Right lung (tissue), 5 donors: ENCODE data around the gene RAPGEF2. TPM values are rescaled to one million over a fixed set of nuclear protein-coding genes. Genes with fewer than 3 reads are reported as not detected.
"Not testable (repeated sequence)": the region's sequence is repeated elsewhere in the genome, so short reads cannot be mapped to it uniquely, and the experiment has no call there.

Experiments used
- DNase-seq, 2 donors: peaks; one replicate each; pipeline ENCODE4 v3.0.0-alpha.2; 2013
- polyA plus RNA-seq, 5 donors: library from polyadenylated mRNA; unstranded; fragments of 120-200 nt; gene quantifications; one replicate each; pipeline versions ENCODE4 v1.2.1 to v1.2.3, GENCODE V29; 2013; ENCODE audit warnings: inconsistent platforms in 1 of 5, low replicate concordance in 1 of 5; ENCODE audit not compliant: insufficient read length in 5 of 5, insufficient read depth in 1 of 5

RAPGEF2 gene
- polyA plus RNA-seq, 5 donors = 29.6 to 47.5 (median 45.6) TPM

- no peak for DNase-seq
These were observed 5.7 kb upstream of the RAPGEF2 start for GRCh38 chr4:159097144-159097543.

- no peak for DNase-seq
These were observed 5.1 kb upstream of the RAPGEF2 start for GRCh38 chr4:159097785-159098184.

GRCh38 chr4:159098482-159099127 is 4.3 kb upstream of the RAPGEF2 start:
- DNase-seq = no peak

GRCh38 chr4:159101988-159102621 is 774 bp upstream of the RAPGEF2 start:
- no peak for DNase-seq

GRCh38 chr4:159103384-159103990 is 608 bp downstream of the RAPGEF2 start:
- peak; percentile 51 to 71 for DNase-seq

GRCh38 chr4:159104694-159105414 is 2.0 kb downstream of the RAPGEF2 start:
- peak in 1 of 2 donors; percentile 23 for DNase-seq

GRCh38 chr4:159105761-159106243 is 2.9 kb downstream of the RAPGEF2 start:
- no peak for DNase-seq

GRCh38 chr4:159106636-159107035 is 3.8 kb downstream of the RAPGEF2 start:
- no peak for DNase-seq

GRCh38 chr4:159107203-159107925 is 4.5 kb downstream of the RAPGEF2 start:
- DNase-seq = no peak

GRCh38 chr4:159108124-159108523 is 5.2 kb downstream of the RAPGEF2 start:
- no peak for DNase-seq

GRCh38 chr4:159110961-159111360 is 8.1 kb downstream of the RAPGEF2 start:
- no peak for DNase-seq

- DNase-seq = no peak
These were observed 8.5 kb downstream of the RAPGEF2 start for GRCh38 chr4:159111416-159111815.

GRCh38 chr4:159113366-159113765 is 10.5 kb downstream of the RAPGEF2 start:
- DNase-seq = not testable (repeated sequence)

GRCh38 chr4:159116098-159116497 is 13.2 kb downstream of the RAPGEF2 start:
- DNase-seq = not testable (repeated sequence)

- not testable (repeated sequence) for DNase-seq
These were observed 13.8 kb downstream of the RAPGEF2 start for GRCh38 chr4:159116693-159117092.

GRCh38 chr4:159117564-159117963 is 14.7 kb downstream of the RAPGEF2 start:
- DNase-seq = no peak

- no peak for DNase-seq
These were observed 15.1 kb downstream of the RAPGEF2 start for GRCh38 chr4:159117968-159118367.

GRCh38 chr4:159121371-159121770 is 18.5 kb downstream of the RAPGEF2 start:
- no peak for DNase-seq

- no peak for DNase-seq
These were observed 23.8 kb downstream of the RAPGEF2 start for GRCh38 chr4:159126716-159127115.

- no peak for DNase-seq
These were observed 25.1 kb downstream of the RAPGEF2 start for GRCh38 chr4:159127745-159128518.
